ENCODE results near the gene SMYD4.

Gene SMYD4

DNA sequence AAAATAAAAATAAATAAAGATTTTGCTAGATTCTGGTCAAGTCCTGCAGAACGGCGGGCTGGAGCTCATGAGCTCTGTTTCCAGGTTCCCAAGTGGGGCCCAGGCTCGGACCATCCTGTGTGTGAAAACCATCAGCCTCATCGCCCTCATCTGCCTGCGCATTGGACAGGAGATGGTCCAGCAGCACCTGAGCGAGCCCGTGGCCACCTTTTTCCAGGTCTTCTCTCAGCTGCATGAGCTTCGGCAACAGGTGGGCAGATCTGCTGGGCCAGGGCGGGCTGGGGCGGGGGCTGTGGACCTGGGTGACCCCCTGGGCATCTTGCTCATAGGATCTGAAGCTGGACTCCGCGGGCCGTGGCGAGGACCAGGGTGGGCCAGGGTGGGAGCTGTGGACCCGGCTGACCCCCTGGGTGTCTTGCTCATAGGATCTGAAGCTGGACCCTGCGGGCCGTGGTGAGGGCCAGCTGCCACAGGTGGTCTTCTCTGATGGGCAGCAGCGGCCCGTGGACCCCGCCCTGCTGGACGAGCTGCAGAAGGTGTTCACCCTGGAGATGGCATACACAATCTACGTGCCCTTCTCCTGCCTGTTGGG lies 97.4 kb downstream of the SMYD4 start:
- DNase-seq (ENCODE audit: low read depth, low spot score) = no peak
- POLR2A ChIA-PET = interaction anchor here (1.6 kb wide), 1 partner anchor 16 kb away, joined by 9 read pairs; no protein-coding TSS in a partner anchor
- CTCF ChIA-PET = interaction anchor here (0.6 to 3.1 kb wide), 4 partner anchors 10 to 83 kb away, joined by 3 to 9 read pairs (median 4); no protein-coding TSS in a partner anchor
- no peak overlapping the region for H3K4me3 ChIP-seq (ENCODE audit: low read depth, low read length)
- TF ChIP-seq, protein P1, sequence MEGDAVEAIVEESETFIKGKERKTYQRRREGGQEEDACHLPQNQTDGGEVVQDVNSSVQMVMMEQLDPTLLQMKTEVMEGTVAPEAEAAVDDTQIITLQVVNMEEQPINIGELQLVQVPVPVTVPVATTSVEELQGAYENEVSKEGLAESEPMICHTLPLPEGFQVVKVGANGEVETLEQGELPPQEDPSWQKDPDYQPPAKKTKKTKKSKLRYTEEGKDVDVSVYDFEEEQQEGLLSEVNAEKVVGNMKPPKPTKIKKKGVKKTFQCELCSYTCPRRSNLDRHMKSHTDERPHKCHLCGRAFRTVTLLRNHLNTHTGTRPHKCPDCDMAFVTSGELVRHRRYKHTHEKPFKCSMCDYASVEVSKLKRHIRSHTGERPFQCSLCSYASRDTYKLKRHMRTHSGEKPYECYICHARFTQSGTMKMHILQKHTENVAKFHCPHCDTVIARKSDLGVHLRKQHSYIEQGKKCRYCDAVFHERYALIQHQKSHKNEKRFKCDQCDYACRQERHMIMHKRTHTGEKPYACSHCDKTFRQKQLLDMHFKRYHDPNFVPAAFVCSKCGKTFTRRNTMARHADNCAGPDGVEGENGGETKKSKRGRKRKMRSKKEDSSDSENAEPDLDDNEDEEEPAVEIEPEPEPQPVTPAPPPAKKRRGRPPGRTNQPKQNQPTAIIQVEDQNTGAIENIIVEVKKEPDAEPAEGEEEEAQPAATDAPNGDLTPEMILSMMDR (IDR thresholded peaks at IDR 0.05; ENCODE audit: insufficient read depth, low read length, missing control alignments) = no peak

DNA sequence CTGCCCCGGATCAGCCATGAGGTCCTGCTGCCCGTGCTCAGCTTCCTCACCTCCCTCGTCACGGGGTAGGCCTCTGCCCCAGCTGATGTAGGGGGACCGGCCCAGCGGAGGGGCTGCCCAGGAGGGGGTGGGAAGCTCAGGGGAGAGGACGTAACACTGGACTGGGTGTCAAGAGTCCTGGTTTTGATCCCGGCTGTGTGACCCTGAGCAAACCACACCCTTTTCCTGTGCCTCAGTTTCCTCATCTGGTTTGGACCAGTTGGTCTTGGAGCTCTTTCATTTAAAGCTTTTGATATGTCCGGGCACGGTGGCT lies 98.6 kb downstream of the SMYD4 start:
- ChIA-PET CTCF (interaction anchor here (1.0 to 3.1 kb wide), 3 partner anchors 10 to 84 kb away, joined by 3 to 14 read pairs (median 9); no protein-coding TSS in a partner anchor), POLR2A (interaction anchor here (0.6 to 1.6 kb wide), 2 partner anchors 14 to 19 kb away, joined by 3 to 9 read pairs; no protein-coding TSS in a partner anchor)
- DNase-seq (ENCODE audit: low read depth, low spot score) = no peak
- H3K4me3 ChIP-seq (ENCODE audit: low read depth, low read length) = no peak overlapping the region
- TF ChIP-seq, protein P1 (IDR thresholded peaks at IDR 0.05; ENCODE audit: insufficient read depth, low read length, missing control alignments) = no peak

DNA sequence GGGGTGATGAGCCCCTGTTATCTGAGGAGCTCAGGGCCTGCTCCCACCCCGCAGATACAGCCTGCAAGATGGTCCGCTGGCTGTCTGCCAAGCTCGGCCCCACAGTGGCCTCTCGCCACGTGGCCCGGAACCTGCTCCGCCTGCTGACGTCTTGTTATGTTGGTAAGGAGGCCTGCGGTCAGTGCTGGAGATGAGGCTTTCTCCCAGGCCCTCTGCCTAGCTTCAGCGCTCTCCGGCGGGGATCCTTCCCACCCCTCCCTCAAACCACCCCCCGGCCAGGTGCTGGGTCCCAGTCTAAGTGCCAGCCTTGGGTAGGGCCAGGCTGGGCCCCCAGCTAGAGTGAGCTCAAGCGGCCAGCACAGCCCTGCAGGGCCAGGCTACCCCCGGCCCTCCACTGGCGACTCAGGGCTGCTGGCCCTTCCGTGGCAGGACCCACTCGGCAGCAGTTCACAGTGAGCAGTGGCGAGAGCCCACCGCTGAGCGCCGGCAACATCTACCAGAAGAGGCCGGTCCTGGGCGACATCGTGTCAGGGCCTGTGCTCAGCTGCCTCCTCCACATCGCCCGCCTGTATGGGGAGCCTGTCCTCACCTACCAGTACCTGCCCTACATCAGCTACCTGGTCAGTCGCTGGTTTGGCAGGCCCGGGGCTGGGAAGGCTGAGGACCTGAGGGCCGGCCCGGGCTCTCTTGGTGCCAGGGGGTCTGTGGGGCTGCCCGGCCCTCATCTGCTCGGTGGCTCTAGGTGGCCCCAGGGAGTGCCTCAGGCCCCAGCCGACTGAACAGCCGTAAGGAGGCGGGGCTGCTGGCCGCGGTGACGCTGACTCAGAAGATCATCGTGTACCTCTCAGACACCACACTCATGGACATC lies 99.1 kb downstream of the SMYD4 start:
- no peak overlapping the region for H3K4me3 ChIP-seq (ENCODE audit: low read depth, low read length)
- DNase-seq (ENCODE audit: low read depth, low spot score) = no peak
- ChIA-PET CTCF (interaction anchor here (1.4 to 3.1 kb wide), 3 partner anchors 9 to 53 kb away, joined by 5 to 14 read pairs (median 9); no protein-coding TSS in a partner anchor), POLR2A (no interaction called here)
- TF ChIP-seq, protein P1 (IDR thresholded peaks at IDR 0.05; ENCODE audit: insufficient read depth, low read length, missing control alignments) = no peak

DNA sequence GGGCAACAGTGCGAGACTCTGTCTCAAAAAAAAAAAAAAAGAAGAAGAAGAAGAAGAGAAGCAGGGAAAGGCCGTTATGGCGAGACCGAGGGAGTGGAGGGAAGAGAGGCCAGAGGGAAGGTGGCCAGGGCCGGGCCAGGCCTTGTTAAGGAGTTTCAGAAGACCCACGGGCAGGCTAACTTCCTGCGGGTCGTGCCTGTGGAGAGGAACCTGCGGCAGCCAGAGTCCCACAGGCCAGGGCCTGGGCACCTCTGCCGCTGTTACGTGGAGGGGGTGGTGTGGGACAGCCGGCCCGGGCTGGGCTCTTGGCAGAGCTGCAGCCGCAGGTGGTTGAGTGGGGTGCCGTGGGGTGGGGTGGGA lies 99.8 kb downstream of the SMYD4 start:
- DNase-seq (ENCODE audit: low read depth, low spot score) = no peak
- ChIA-PET CTCF (interaction anchor here (0.6 to 1.9 kb wide), 3 partner anchors 9 to 552 kb away, joined by 4 to 14 read pairs (median 5); no protein-coding TSS in a partner anchor), POLR2A (no interaction called here)
- TF ChIP-seq, protein P1 (IDR thresholded peaks at IDR 0.05; ENCODE audit: insufficient read depth, low read length, missing control alignments) = no peak
- no peak overlapping the region for H3K4me3 ChIP-seq (ENCODE audit: low read depth, low read length)

All from AG04449 (cell line).